WTC11 (cell line): Measurements from ENCODE around the gene AKT1S1. TPM values are rescaled to one million over a fixed set of nuclear protein-coding genes. Genes with fewer than 3 reads are reported as not detected.

Source experiments
- ATF2 ChIP-seq: sonication (generic); formaldehyde crosslinking; IDR thresholded peaks from 2 replicates; pipeline ENCODE4 v1.8.1; 2022; ENCODE audit warnings: low read depth, missing genetic modification reagents, borderline replicate concordance
- CBFB ChIP-seq: sonication (generic); formaldehyde crosslinking; IDR thresholded peaks from 2 replicates; pipeline ENCODE4 v1.8.1; 2022; ENCODE audit warnings: mild to moderate bottlenecking, low read depth, missing genetic modification reagents
- ESRRA ChIP-seq: sonication (generic); formaldehyde crosslinking; IDR thresholded peaks from 2 replicates; pipeline ENCODE4 v1.8.1; 2022; ENCODE audit warnings: mild to moderate bottlenecking, missing genetic modification reagents, borderline replicate concordance
- FOXK1 ChIP-seq: sonication (generic); formaldehyde crosslinking; IDR thresholded peaks from 2 replicates; pipeline ENCODE4 v1.8.0; 2022; ENCODE audit warnings: mild to moderate bottlenecking, moderate library complexity, missing genetic modification reagents
- GTF2I ChIP-seq: fragments of 250-450 bp; sonication (Bioruptor Pico); conservative IDR thresholded peaks from 2 replicates; pipeline ENCODE4 v1.4.0; 2021; ENCODE audit warnings: mild to moderate bottlenecking
- HMGA2 ChIP-seq: fragments of 250-450 bp; sonication (Bioruptor Pico); IDR thresholded peaks from 2 replicates; pipeline ENCODE4 v1.4.0; 2021; ENCODE audit warnings: mild to moderate bottlenecking, moderate library complexity
- IRF1 ChIP-seq: sonication (generic); formaldehyde crosslinking; IDR thresholded peaks from 2 replicates; pipeline ENCODE4 v1.8.0; 2023; ENCODE audit warnings: missing genetic modification reagents
- JUN ChIP-seq: sonication (generic); formaldehyde crosslinking; IDR thresholded peaks from 2 replicates; pipeline ENCODE4 v1.8.0; 2023; ENCODE audit warnings: mild to moderate bottlenecking, missing genetic modification reagents
- MXD4 ChIP-seq: fragments of 250-450 bp; sonication (Bioruptor Pico); IDR thresholded peaks from 2 replicates; pipeline ENCODE4 v1.8.0; 2021; ENCODE audit warnings: mild to moderate bottlenecking, moderate library complexity, borderline replicate concordance
- NFATC4 ChIP-seq: fragments of 250-450 bp; sonication (Bioruptor Pico); IDR thresholded peaks from 2 replicates; pipeline ENCODE4 v1.9.0; 2021; ENCODE audit warnings: mild to moderate bottlenecking
- NFE2L1 ChIP-seq: sonication (generic); formaldehyde crosslinking; IDR thresholded peaks from 2 replicates; pipeline ENCODE4 v1.8.1; 2023; ENCODE audit warnings: missing genetic modification reagents
- OVOL2 ChIP-seq: fragments of 250-450 bp; sonication (Bioruptor Pico); IDR thresholded peaks from 2 replicates; pipeline ENCODE4 v1.9.0; 2021; ENCODE audit warnings: mild to moderate bottlenecking, borderline replicate concordance
- RORB ChIP-seq: fragments of 250-450 bp; sonication (Bioruptor Pico); IDR thresholded peaks from 2 replicates; pipeline ENCODE4 v1.9.0; 2021; ENCODE audit warnings: mild to moderate bottlenecking
- SMAD3 ChIP-seq: sonication (generic); formaldehyde crosslinking; IDR thresholded peaks from 2 replicates; pipeline ENCODE4 v1.8.0; 2022; ENCODE audit warnings: missing genetic modification reagents, mild to moderate bottlenecking, borderline replicate concordance
- TEAD1 ChIP-seq: sonication (generic); formaldehyde crosslinking; IDR thresholded peaks from 2 replicates; pipeline ENCODE4 v1.8.0; 2022; ENCODE audit warnings: mild to moderate bottlenecking, missing genetic modification reagents
- TEAD4 ChIP-seq: sonication (generic); formaldehyde crosslinking; IDR thresholded peaks from 2 replicates; pipeline ENCODE4 v1.8.0; 2022; ENCODE audit warnings: mild to moderate bottlenecking, missing genetic modification reagents
- ZNF121 ChIP-seq: sonication (generic); formaldehyde crosslinking; IDR thresholded peaks from 2 replicates; pipeline ENCODE4 v1.8.0; 2023; ENCODE audit warnings: missing genetic modification reagents
- ZNF416 ChIP-seq: fragments of 250-450 bp; sonication (Bioruptor Pico); IDR thresholded peaks from 2 replicates; pipeline ENCODE4 v1.9.0; 2021; ENCODE audit warnings: mild to moderate bottlenecking, inconsistent platforms
- ZNF671 ChIP-seq: fragments of 250-450 bp; sonication (Bioruptor Pico); IDR thresholded peaks from 2 replicates; pipeline ENCODE4 v1.8.0; 2021; ENCODE audit warnings: mild to moderate bottlenecking
- total RNA-seq: library from RNA; stranded (reverse); gene quantifications from 3 replicates; pipeline ENCODE4 v1.2.3, GENCODE V29; 2021
- TF ChIP-seq, protein P1 (sequence below): fragments of 250-450 bp; sonication (Bioruptor Pico); IDR thresholded peaks from 2 replicates; pipeline ENCODE4 v1.9.0; 2021; ENCODE audit warnings: mild to moderate bottlenecking
- TF ChIP-seq, protein P2 (sequence below): sonication (generic); formaldehyde crosslinking; IDR thresholded peaks from 2 replicates; pipeline ENCODE4 v1.8.0; 2022; ENCODE audit warnings: mild to moderate bottlenecking, missing genetic modification reagents
- TF ChIP-seq, protein P3 (sequence below): sonication (generic); formaldehyde crosslinking; IDR thresholded peaks from 2 replicates; pipeline ENCODE4 v1.8.0; 2022; ENCODE audit warnings: mild to moderate bottlenecking, missing genetic modification reagents
- TF ChIP-seq, protein P4 (sequence below): sonication (generic); formaldehyde crosslinking; IDR thresholded peaks from 2 replicates; pipeline ENCODE4 v1.8.1; 2022; ENCODE audit warnings: mild to moderate bottlenecking, missing genetic modification reagents, moderate library complexity, borderline replicate concordance

The AKT1S1 gene
- total RNA-seq, 1 experiment from 2014 or later = 47.8 TPM

DNA sequence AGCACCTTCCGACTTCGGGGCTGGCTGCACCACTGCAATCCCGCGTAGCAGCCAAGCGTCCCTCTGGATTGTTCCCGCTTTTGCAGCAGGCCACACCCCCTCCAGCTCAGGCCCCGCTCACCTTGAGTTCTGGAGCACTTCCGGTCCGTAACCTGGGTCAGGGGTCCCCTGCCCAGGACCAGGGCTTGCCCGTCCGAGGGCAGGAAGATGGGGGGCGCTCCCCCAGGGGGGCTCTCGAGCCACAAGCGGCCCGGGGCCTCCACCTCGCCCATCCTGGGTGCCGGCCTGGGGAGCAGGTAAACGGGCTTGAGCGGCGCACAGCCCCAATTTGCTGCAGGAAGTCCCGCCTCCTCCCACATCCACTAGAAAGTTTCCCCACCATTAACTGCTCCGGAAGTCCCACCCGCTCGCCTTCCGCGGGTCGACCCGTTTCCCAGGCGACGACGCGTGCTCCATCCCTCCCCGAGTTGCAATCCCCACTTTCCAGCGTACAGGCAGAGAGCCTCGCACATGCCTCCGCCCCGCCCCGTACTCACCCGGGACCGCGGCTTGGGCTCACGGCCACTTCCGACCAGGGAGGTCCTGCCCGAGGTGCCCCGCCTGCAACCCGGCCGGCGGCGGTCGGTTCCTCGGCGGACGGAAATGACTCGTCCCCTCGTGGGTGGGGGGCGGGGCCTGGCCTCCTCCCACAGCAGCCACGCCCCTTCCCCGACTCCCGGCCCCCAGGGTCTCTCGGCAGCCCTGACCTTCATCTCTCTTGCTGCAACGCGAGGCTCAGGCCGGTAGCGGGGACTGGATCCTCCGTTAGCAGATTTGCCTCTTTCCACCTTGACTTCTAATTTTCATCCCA is 10.0 kb downstream of the AKT1S1 start, which contains the start of gene PNKP (continued):
- TF ChIP-seq NFE2L1 (peak; percentile 27; the same call in 1 of the 2 replicates), IRF1 (CRISPR knock-in tag) (no peak), ATF2 (no peak), RORB (CRISPR knock-in tag) (no peak), SMAD3 (CRISPR knock-in tag) (no peak), TEAD1 (CRISPR knock-in tag) (peak; percentile 50), FOXK1 (CRISPR knock-in tag) (peak; percentile 88; the same call in 1 of the 2 replicates), OVOL2 (CRISPR knock-in tag) (no peak), ZNF671 (CRISPR knock-in tag) (no peak), HMGA2 (CRISPR knock-in tag) (no peak), CBFB (CRISPR knock-in tag) (no peak), ZNF121 (CRISPR knock-in tag) (no peak), NFATC4 (CRISPR knock-in tag) (no peak), GTF2I (CRISPR knock-in tag) (no peak), JUN (CRISPR knock-in tag) (no peak), MXD4 (CRISPR knock-in tag) (no peak), ESRRA (no peak), ZNF416 (peak; percentile 75; the same call in 1 of the 2 replicates), TEAD4 (CRISPR knock-in tag) (no peak)
- TF ChIP-seq, protein P1, sequence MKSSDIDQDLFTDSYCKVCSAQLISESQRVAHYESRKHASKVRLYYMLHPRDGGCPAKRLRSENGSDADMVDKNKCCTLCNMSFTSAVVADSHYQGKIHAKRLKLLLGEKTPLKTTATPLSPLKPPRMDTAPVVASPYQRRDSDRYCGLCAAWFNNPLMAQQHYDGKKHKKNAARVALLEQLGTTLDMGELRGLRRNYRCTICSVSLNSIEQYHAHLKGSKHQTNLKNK (CRISPR knock-in tag) = no peak
- TF ChIP-seq, protein P2, sequence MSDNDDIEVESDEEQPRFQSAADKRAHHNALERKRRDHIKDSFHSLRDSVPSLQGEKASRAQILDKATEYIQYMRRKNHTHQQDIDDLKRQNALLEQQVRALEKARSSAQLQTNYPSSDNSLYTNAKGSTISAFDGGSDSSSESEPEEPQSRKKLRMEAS (CRISPR knock-in tag) = peak; percentile 84
- TF ChIP-seq, protein P3, sequence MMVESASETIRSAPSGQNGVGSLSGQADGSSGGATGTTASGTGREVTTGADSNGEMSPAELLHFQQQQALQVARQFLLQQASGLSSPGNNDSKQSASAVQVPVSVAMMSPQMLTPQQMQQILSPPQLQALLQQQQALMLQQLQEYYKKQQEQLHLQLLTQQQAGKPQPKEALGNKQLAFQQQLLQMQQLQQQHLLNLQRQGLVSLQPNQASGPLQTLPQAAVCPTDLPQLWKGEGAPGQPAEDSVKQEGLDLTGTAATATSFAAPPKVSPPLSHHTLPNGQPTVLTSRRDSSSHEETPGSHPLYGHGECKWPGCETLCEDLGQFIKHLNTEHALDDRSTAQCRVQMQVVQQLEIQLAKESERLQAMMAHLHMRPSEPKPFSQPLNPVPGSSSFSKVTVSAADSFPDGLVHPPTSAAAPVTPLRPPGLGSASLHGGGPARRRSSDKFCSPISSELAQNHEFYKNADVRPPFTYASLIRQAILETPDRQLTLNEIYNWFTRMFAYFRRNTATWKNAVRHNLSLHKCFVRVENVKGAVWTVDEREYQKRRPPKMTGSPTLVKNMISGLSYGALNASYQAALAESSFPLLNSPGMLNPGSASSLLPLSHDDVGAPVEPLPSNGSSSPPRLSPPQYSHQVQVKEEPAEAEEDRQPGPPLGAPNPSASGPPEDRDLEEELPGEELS = peak; percentile 85; the same call in 1 of the 2 replicates
- TF ChIP-seq, protein P4, sequence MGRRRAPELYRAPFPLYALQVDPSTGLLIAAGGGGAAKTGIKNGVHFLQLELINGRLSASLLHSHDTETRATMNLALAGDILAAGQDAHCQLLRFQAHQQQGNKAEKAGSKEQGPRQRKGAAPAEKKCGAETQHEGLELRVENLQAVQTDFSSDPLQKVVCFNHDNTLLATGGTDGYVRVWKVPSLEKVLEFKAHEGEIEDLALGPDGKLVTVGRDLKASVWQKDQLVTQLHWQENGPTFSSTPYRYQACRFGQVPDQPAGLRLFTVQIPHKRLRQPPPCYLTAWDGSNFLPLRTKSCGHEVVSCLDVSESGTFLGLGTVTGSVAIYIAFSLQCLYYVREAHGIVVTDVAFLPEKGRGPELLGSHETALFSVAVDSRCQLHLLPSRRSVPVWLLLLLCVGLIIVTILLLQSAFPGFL (CRISPR knock-in tag) = no peak
